Transverse colon (tissue), 4 donors: ENCODE data around the gene PHF21B.

Source experiments
- CTCF ChIP-seq, 5 experiments: fragments of 200-600 bp in 3 of 5; fragments of 450-650 bp in 2 of 5; sonication (generic) in 3 of 5; IDR thresholded peaks; 1 replicate in 2 of 5; 2 replicates in 3 of 5; pipeline ENCODE4 v1.5.1; 2016 to 2017; ENCODE audit warnings: antibody characterized with exemption in 5 of 5, inconsistent platforms in 3 of 5, mild to moderate bottlenecking in 2 of 5, moderate library complexity in 1 of 5
- EP300 ChIP-seq: sonication (generic); formaldehyde crosslinking; IDR thresholded peaks from one replicate; pipeline ENCODE4 v1.6.1; 2017; ENCODE audit warnings: antibody characterized with exemption, low read depth
- POLR2A ChIP-seq: fragments of 450-650 bp; IDR thresholded peaks from one replicate; pipeline ENCODE4 v1.6.1; 2016; ENCODE audit warnings: antibody characterized with exemption, mild to moderate bottlenecking, moderate library complexity
- POLR2AphosphoS5 ChIP-seq, 3 donors: sonication (generic); formaldehyde crosslinking; IDR thresholded peaks; one replicate each; pipeline ENCODE4 v1.6.1; 2016; ENCODE audit warnings: antibody characterized with exemption in 3 of 3

- TF ChIP-seq CTCF (IDR thresholded peaks at IDR 0.05) = no peak
- no peak for TF ChIP-seq POLR2A
- no peak for TF ChIP-seq POLR2AphosphoS5 (IDR thresholded peaks at IDR 0.05)
- no peak for TF ChIP-seq EP300
Measured at GRCh38 chr22:44982445-44982844, 27.4 kb downstream of the PHF21B start.
